HG03457 (cell line): ENCODE measurements around the gene CDADC1.

Experiments used
- ATAC-seq: cut with Tn5 transposase; IDR thresholded peaks from one replicate; pipeline ENCODE4 v1.9.1; 2021; ENCODE audit warnings: moderate number of reproducible peaks; ENCODE audit not compliant: unreplicated experiment

The CDADC1 gene

DNA sequence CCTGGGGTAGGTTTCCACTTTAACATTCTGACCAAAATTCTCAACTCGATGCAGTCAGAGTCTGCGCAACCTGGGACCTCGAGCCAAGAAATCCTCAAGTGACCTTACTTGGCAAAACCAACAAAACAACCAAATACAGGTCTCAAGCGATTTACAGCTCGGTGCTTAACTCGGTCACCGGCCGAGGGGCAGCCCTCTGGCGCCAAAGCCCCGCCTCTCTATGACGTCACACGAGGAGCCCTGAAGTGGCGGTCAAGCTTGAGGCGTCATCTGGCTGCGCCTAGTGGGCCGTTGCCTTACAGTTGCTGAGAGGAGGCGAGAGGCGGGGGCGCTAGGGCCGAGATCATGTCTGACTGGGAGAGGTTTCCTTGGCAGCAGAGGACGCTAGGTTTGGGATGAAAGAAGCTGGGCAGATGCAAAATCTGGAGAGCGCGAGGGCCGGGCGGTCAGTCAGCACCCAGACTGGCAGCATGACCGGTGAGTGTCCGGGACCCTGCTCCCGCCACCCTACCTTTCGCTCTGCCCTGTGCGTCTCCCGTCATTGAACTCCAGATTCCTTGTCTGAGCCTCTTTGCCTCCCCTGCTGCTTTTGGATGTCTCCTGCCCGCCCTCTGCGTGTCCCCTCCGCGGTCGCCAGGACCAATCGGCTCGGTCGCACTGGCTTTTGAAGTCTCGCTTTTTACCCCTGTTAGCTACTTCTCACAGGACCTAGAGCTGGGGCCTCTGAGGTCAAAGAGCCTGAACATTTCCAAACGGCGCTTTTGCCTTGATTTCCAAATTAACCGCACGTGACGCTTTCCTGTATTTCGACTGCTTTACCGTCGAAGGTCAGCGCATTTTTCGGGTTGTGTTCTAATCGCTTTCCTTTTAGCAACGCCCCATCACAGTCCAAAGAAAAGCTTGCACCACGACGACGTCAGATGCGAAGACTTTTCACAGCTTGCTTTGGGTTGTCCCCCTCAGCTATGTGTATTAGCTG lies at the start of gene CDADC1:
Gene CDADC1 (plus strand): TSS at position 283 of the 979 bp plus-strand sequence. CDS start 113 bp downstream, at position 396.
- ATAC-seq: peak; percentile 89

- ATAC-seq: no peak
These were observed 41.1 kb upstream of the CDADC1 start for GRCh38 chr13:49206641-49207040.

DNA sequence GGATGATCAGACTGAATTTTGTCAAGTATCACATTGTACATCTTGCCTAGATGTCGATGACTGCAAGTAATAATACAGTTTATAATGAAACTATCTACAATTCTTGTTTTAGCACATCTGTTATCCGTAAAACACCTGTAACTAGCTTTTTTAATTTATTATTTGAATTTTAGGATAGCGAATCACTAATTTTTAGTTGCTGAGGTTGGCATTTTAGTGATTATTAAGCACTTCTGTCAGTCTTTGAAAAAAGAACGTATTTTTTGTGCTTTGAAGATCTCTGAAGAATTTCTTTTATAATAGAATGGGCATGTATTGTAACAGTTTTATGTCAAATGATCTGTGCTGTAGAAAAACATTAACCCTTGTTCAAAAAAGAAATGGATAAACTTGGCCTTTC lies 39.1 kb upstream of the CDADC1 start:
- ATAC-seq: no peak

DNA sequence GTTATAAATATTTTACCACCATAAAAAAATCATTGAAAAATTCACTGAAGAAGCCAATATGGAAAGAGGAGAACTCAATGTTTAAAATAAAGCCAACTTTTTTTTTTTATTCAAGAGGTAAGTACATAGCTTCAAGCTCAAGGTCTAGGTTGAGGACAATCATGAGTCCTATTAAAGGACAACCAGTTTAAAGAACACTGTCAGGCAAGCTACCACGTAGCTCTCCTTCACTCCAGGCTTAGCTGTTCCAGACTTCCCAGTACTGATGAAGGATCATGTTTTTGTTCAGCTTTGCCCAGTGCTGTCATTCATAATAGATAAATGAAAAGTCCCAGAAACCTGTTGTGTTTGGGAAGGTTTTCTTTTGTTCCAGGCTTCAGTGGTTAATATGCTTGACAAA lies 37.6 kb upstream of the CDADC1 start:
- no peak for ATAC-seq

GRCh38 chr13:49210669-49211068 lies 37.1 kb upstream of the CDADC1 start:
- ATAC-seq: no peak

- no peak for ATAC-seq
These were observed 34.2 kb upstream of the CDADC1 start for GRCh38 chr13:49213539-49213938.

DNA sequence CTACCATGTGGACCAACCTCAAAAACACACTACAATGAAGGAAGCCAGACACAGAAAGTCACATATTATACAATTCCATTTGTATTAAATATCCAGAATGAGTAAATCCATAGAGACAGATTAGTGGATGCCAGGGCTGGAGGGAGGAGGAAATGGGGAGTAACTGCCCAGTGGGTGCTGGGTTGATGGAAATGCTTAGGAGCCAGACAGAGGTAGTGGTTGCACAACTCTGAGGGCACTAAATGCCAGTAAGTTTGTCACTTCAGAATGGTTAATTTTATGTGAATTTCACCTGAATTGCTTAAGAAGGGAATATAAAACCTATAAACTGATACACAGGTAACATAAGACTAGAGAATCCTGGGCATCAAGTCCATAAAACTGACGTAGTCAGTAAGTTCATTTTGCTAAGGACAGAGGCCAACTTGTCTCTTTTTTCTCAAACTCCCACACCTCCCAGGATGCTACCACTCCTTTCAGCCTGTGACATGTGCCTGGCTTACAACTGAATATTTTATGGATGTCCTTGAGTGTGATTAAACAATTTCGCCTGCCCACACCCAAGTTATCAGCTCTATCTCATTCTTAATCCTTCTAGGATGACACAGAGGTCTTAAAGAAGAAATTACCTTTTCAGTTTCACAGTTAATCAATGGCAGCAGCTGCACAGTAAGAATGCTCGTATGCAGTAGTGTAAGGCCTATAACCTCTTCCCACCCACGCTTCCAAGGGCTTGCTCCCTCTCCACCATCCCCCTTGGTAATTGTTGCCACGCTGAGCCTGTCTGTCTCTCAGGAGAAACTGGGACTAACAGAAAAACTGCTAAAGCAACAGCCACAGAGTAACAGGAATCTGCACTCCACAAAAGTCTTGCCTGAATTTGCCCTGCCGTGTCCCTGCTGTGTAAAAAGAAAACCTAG lies 33.5 kb upstream of the CDADC1 start:
- ATAC-seq: no peak

DNA sequence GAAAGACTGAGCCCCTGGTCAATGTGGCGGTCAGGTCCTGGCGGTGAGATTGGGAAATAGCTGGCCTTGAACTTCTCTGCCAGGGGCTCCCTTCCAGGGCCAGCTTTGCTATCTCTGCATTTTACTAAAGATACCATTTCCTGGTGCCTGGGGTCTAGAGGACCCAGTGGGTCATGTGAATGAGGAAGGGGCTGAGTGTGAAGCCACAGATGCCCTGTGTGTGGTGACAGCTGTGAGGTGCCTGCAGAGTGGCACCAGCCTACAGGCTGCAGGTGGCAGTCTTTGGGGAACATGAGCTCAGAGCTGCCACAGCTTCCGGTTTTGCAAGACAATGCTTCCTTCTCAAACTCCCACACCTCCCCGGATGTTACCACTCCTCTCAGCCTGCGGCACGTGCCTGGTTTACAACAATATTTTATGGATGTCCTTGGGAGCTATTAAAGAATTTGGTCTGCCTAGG lies 32.8 kb upstream of the CDADC1 start:
- ATAC-seq: no peak

DNA sequence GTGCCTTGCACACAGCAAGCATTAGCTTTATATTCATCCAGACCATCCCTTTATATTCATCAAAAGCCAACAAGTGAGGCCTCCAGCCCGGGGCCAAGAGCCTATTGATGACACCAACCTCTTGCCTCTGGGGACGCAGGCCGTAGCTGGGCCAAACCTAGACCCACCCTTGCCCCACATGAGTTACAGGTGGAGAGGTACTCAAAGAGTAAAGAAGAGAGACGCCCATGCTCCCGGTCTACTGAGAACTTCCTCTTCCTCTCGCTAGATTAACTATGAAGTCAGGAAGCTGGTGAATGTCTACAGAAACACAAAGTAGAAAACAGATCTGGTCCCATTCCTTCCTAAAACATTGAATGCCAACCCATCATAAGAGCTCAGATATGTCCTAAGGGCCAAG lies 31.4 kb upstream of the CDADC1 start:
- ATAC-seq: no peak

GRCh38 chr13:49217962-49218492 lies 29.7 kb upstream of the CDADC1 start:
- ATAC-seq: no peak

DNA sequence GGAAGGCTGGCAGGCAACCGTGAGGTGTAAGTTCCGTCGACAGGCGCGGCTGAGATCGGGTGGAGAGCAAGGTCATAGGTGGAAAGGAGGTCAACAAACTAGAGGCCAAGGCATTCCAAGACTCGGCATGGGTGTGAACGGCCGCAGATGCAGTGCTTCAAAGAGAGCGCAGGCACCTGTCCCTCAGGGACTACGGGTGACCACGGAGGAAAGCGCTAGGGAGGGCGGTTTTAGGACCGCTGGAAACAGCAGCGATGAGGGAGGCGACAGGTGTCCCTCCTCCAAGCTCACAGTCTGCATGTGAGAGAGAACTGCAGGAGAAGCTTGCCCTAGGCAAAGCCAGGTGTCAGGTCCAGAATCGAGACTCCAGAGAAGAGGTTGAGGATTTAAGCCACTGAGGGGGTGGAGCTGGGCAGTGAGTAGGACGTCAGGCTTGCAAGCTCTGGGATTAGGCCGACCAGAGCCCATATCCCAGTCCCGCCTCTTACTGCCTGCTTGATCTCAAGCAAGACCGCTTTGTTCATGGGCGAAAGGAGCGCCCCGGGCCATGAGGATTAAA lies 29.2 kb upstream of the CDADC1 start:
- no peak for ATAC-seq

DNA sequence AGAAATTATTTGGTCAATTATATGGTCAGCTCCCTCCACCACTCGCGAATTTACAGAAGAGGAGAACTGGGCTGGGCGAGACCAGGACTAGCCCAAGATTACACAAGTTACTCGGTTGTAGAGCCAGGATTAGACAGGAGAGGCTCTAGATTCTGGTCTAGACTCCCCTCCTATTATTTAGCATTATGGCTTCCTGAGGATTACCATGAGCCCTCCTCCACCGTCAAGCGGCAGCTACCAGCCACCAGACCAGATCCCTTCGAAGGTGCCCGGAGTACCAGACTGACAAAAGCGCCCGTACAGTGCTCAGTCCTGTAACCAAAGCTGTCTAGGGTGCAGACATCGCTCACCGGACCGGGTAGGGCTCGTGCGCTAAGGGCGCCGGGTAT lies 28.1 kb upstream of the CDADC1 start:
- ATAC-seq: no peak

GRCh38 chr13:49220036-49220855 lies 27.5 kb upstream of the CDADC1 start, which contains the start of gene MLNR:
Gene MLNR (plus strand): TSS chr13:49220338. CDS start chr13:49220338, 0 bp downstream.
- no peak for ATAC-seq

DNA sequence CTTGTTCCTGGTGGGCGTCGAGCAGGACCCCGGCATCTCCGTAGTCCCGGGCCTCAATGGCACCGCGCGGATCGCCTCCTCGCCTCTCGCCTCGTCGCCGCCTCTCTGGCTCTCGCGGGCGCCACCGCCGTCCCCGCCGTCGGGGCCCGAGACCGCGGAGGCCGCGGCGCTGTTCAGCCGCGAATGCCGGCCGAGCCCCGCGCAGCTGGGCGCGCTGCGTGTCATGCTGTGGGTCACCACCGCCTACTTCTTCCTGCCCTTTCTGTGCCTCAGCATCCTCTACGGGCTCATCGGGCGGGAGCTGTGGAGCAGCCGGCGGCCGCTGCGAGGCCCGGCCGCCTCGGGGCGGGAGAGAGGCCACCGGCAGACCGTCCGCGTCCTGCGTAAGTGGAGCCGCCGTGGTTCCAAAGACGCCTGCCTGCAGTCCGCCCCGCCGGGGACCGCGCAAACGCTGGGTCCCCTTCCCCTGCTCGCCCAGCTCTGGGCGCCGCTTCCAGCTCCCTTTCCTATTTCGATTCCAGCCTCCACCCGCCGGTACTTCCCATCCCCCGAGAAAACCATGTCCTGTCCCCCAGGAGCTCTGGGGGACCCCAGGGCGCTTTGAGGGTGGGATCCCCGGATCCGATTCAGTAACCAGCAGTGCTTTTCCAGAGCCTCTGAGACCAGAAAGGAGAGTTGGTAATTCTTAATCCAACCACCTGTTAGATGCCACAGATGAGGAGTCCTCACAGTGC lies 26.7 kb upstream of the CDADC1 start:
- no peak for ATAC-seq

GRCh38 chr13:49221590-49221965 lies 26.1 kb upstream of the CDADC1 start:
- no peak for ATAC-seq

GRCh38 chr13:49225223-49226042 lies 22.3 kb upstream of the CDADC1 start:
- ATAC-seq: no peak

- no peak for ATAC-seq
These were observed 21.1 kb upstream of the CDADC1 start for GRCh38 chr13:49226613-49227012.

- ATAC-seq: no peak
These were observed 13.0 kb upstream of the CDADC1 start for GRCh38 chr13:49234741-49235140.
